Cerebellar cortex (tissue), 1 donor: ENCODE measurements around the gene FKBP7.
"Not testable (repeated sequence)": the region's sequence is repeated elsewhere in the genome, so short reads cannot be mapped to it uniquely, and the experiment has no call there.

Experiments
- DNase-seq: peaks from one replicate; pipeline ENCODE4 v3.0.0-alpha.2; 2015; ENCODE audit warnings: low spot score

FKBP7 gene

GRCh38 chr2:178449700-178450523 lies 28.5 kb downstream of the FKBP7 start:
- DNase-seq, result no peak

GRCh38 chr2:178448968-178449661 lies 29.3 kb downstream of the FKBP7 start:
- DNase-seq, result no peak

- no peak for DNase-seq
These were observed 37.0 kb downstream of the FKBP7 start for GRCh38 chr2:178441426-178441825.

- DNase-seq, result no peak
These were observed 41.7 kb downstream of the FKBP7 start for GRCh38 chr2:178436662-178437061.

GRCh38 chr2:178429336-178429735 lies 49.1 kb downstream of the FKBP7 start:
- no peak for DNase-seq

- DNase-seq, result no peak
These were observed 50.0 kb downstream of the FKBP7 start for GRCh38 chr2:178428396-178428806.

GRCh38 chr2:178427458-178427857 lies 50.9 kb downstream of the FKBP7 start:
- no peak for DNase-seq

- no peak for DNase-seq
These were observed 52.0 kb downstream of the FKBP7 start for GRCh38 chr2:178426388-178426787.

GRCh38 chr2:178425255-178425827 lies 53.1 kb downstream of the FKBP7 start:
- DNase-seq, result no peak

- DNase-seq, result not testable (repeated sequence)
These were observed 54.7 kb downstream of the FKBP7 start for GRCh38 chr2:178423746-178424145.

GRCh38 chr2:178422097-178422496 lies 56.3 kb downstream of the FKBP7 start:
- DNase-seq, result no peak

GRCh38 chr2:178420463-178420999 lies 57.9 kb downstream of the FKBP7 start:
- DNase-seq, result no peak

- DNase-seq, result peak; percentile 20
These were observed 59.3 kb downstream of the FKBP7 start for GRCh38 chr2:178419123-178419522.

GRCh38 chr2:178418426-178418825 lies 60.0 kb downstream of the FKBP7 start:
- no peak for DNase-seq

GRCh38 chr2:178417916-178418315 lies 60.5 kb downstream of the FKBP7 start:
- no peak for DNase-seq

- DNase-seq, result no peak
These were observed 62.4 kb downstream of the FKBP7 start for GRCh38 chr2:178415979-178416378.

- DNase-seq, result peak; percentile 96
These were observed 63.8 kb downstream of the FKBP7 start for GRCh38 chr2:178414266-178415247.
